HG02798 (cell line): ENCODE results near the gene ARL8A.
"Not testable (repeated sequence)": the region's sequence is repeated elsewhere in the genome, so short reads cannot be mapped to it uniquely, and the experiment has no call there.

ENCODE experiments used
- ATAC-seq: cut with Tn5 transposase; IDR thresholded peaks from one replicate; pipeline ENCODE4 v1.9.1; 2021; ENCODE audit warnings: mild to moderate bottlenecking; ENCODE audit not compliant: unreplicated experiment, poor library complexity

Gene ARL8A

GRCh38 chr1:202160377-202160940, 15.9 kb upstream of the ARL8A start, which contains the start of gene PTPN7:
Gene PTPN7 (minus strand): TSS chr1:202160602. CDS start chr1:202159402, 1,200 bp downstream.
- peak; percentile 54 for ATAC-seq

GRCh38 chr1:202159534-202160371, 15.2 kb upstream of the ARL8A start:
- no peak for ATAC-seq

- no peak for ATAC-seq
Observed at GRCh38 chr1:202158810-202159533, 14.4 kb upstream of the ARL8A start.

- ATAC-seq: no peak
Observed at GRCh38 chr1:202157945-202158344, 13.4 kb upstream of the ARL8A start.

GRCh38 chr1:202156590-202156989, 12.1 kb upstream of the ARL8A start:
- no peak for ATAC-seq

GRCh38 chr1:202155478-202156021, 11.0 kb upstream of the ARL8A start:
- no peak for ATAC-seq

- ATAC-seq: peak; percentile 38
Observed at GRCh38 chr1:202154766-202155477, 10.4 kb upstream of the ARL8A start.

- ATAC-seq: no peak
Observed at GRCh38 chr1:202154148-202154765, 9.7 kb upstream of the ARL8A start.

- ATAC-seq: no peak
Observed at GRCh38 chr1:202153284-202153683, 8.7 kb upstream of the ARL8A start.

GRCh38 chr1:202152399-202152798, 7.9 kb upstream of the ARL8A start:
- ATAC-seq: no peak

GRCh38 chr1:202151045-202151444, 6.5 kb upstream of the ARL8A start:
- ATAC-seq: no peak

- no peak for ATAC-seq
Observed at GRCh38 chr1:202150602-202151001, 6.1 kb upstream of the ARL8A start.

- ATAC-seq: no peak
Observed at GRCh38 chr1:202150187-202150586, 5.7 kb upstream of the ARL8A start.

GRCh38 chr1:202149566-202149965, 5.0 kb upstream of the ARL8A start:
- no peak for ATAC-seq

GRCh38 chr1:202148391-202148790, 3.9 kb upstream of the ARL8A start:
- no peak for ATAC-seq

GRCh38 chr1:202146993-202147392, 2.5 kb upstream of the ARL8A start:
- no peak for ATAC-seq

GRCh38 chr1:202146279-202146678, 1.7 kb upstream of the ARL8A start:
- no peak for ATAC-seq

GRCh38 chr1:202145744-202146140, 1.2 kb upstream of the ARL8A start:
- not testable (repeated sequence) for ATAC-seq

GRCh38 chr1:202145068-202145743, 669 bp upstream of the ARL8A start:
- no peak for ATAC-seq
